ENCODE data around the gene NFYC.

Gene NFYC

GRCh38 chr1:40739455-40740008 is 48.0 kb downstream of the NFYC start:
- DNase-seq (ENCODE audit: low read depth): no peak

- no peak for DNase-seq (ENCODE audit: low read depth)
These were observed 48.8 kb downstream of the NFYC start for GRCh38 chr1:40740039-40740996.

DNA sequence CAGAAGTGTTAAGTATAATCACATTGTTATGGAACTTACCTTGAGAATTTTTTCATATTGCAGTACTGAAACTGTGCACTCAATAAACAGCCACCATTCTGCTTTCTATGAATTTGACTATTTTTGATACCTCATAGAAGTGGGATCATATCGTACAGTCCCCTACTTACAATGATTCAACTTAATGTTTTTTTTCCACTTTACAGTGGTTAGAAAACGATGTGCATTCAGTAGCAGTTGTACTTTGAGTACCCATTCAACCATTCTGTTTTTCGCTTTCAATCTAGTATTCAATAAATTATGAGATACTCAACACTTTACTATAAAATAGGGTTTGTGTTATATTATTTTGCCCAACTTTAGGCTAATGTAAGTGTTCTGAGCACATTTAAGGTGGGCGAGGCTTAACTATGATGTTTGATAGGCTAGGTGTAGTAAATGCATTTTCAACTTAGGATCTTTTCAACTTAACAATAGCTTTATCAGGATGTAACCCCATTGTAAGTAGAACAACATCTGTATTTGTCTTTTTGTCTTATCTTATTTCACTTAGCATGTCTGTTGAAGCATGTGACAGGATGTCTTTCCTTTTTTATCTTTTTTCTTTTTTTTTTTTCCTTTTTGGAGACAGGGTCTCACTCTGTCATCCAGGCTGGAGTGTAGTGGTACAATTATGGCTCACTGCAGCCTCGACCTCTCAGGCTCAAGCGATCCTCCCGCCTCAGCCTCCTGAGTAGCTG is 49.7 kb downstream of the NFYC start:
- no peak for DNase-seq (ENCODE audit: low read depth)

- DNase-seq (ENCODE audit: low read depth): no peak
These were observed 51.0 kb downstream of the NFYC start for GRCh38 chr1:40742363-40743061.

DNA sequence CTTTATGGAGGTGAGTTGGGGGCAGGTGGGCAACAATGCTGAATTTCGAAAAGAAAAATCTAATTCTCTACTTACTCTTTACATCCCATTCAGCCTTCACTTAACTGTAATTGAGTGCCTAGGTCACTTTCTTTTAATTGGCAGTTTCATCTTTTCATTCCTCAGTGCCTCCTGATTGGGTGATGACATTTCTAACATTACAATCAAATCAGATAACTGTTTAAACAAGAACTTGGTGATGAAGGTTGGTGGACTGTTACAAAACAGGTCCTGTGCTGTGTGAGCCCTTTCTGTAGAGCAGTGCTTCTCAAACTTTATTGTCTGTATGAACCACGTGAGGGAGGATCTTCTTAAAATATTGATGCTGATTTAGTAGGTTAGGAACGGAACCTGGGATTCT is 51.9 kb downstream of the NFYC start:
- no peak for DNase-seq (ENCODE audit: low read depth)

DNA sequence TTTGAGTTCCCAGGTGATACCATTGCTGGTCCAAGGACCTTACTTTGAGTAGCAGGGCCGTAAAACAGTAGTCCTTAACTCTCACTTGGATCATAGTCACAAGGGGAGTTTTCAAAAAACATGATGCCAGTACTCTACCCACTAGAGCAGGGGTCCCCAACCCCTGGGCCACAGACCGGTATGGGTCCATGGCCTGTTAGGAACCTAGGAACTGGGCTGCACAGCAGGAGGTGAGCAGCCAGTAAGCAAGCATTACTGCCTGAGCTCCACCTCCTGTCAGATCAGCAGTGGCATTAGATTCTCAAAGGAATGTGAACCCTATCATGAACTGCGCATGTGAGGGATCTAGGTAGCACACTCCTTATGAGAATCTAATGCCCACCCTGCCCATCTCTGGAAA is 52.4 kb downstream of the NFYC start:
- DNase-seq (ENCODE audit: low read depth): no peak

GRCh38 chr1:40745176-40745575 is 53.7 kb downstream of the NFYC start:
- no peak for DNase-seq (ENCODE audit: low read depth)

DNA sequence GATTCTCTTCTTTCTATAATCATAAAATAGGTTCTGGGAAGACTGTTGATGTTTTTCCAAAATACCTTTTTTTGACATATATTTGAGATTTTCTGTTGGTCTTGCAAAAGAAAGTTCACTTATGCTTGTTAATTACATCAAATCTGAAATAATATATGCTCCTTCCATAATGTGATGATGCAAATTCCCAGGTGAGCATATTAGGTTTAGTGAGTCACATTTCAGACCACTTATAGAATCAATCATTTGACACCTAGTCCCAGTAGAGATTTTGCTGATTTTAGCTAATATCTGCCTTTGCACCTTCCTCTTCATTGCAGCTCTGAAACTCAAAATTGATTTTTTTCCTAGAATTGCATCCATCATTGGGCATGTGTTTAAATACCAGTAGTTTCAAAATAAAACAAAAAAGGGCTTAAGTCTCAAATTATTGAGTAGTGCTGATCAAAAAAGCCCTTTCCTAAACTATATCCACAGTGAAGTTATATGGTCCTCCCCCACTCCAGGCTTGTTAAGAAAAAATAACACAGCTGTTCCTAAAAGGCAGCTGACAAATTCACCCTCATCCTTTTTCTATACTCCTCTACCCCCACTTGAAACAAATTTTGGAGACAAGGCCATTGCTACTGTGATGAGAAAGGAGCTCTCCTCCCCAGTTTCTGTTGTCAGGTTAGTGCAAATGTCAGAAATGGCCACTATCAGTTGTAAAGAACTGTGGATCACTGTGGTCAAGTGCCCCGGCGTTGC is 55.0 kb downstream of the NFYC start:
- DNase-seq (ENCODE audit: low read depth): no peak

DNA sequence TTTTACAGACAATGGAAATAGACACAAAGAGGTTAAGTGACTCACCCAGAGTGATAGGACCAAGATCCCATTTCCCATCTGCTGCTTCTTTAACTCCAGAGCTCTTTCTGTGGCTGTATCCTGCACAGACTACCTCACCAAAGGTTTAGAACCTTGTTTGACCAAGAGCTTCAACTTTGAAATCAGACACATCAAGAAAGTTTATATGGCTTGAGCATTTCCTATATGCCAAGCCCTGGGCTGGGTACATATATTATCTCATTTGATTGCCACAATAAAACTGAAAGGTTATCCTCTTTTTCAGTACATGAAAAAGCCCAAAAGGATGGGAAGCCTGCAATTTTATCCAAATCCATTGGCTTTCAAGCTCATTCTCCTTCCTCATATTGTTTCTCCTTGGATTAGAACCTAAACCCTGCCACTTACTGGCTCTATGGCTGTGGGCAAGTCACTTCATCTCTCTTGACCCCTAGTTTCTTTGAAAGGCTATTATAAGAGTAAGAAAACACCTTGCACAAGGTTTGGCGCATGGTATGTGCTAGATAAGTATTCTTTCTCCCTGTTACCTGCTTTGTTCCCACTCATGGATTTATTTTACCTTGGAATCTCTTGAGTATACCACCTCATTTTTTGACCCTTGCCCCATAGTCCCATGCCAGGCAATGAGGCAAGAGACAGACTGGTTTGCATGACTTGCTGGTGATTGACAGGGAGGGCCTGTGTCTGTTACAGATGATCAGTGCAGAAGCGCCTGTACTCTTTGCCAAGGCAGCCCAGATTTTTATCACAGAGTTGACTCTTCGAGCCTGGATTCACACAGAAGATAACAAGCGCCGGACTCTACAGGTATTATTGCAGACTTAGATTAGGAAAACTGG is 57.6 kb downstream of the NFYC start:
- DNase-seq (ENCODE audit: low read depth): no peak

DNA sequence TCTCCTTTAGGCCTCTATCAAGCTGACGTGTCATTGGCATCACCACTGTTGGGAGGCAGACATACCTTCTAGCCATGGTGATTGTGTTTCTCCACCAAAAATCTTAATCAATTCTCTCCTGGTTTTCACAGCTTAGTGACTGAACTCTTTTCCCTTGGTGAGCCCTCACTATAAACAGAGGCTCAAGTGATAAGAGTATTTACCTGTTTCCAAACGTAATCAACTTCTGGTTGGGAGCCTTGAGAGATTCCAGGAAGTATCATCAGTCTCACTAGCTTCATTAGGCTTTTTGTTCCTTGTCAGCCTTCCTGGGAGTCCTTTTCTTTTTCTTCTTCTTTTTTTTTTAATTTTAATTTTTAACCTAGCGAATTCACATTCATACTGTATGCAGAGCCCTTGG is 58.3 kb downstream of the NFYC start:
- no peak for DNase-seq (ENCODE audit: low read depth)

- no peak for DNase-seq (ENCODE audit: low read depth)
These were observed 59.0 kb downstream of the NFYC start for GRCh38 chr1:40750451-40750908.

DNA sequence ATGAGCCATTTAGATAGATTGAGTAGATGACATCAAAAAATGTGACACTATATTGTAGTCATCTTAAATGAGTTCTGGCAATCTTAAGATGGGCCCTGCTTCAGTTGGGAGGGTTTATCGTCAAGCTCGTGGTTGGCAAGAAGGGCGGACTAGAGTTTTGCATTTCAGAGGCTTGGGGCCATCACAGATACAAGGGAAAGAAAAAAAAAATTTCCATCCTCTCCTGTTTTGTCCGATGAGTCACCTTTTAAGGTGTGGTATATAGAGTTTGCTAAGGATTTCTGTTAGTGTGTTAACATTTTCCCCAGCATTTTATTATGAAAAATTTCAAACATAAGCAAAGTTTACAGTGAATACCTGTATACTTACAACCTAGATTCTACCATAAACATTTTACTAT is 60.3 kb downstream of the NFYC start:
- DNase-seq (ENCODE audit: low read depth): no peak

GRCh38 chr1:40753142-40753882 is 61.8 kb downstream of the NFYC start:
- no peak for DNase-seq (ENCODE audit: low read depth)

DNA sequence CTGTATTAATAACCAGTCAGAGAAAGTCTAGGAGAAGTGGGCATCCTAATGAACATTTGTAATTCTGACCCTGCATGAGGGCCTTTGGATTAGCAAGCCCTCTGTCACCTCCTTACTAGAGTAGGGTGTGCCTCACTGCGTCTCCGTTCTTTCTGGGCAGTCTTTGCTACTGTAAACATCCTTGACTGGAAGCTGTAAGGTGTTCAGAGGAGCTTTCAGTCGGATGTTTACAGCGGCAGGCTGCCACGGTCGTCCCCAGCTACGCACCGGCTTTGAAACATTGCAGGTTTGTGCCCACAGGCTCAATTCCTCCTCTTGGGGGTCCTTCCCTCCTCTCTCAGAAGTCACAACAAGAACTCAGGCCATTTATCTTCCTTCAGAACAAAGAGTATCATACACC is 62.7 kb downstream of the NFYC start:
- DNase-seq (ENCODE audit: low read depth): no peak

GRCh38 chr1:40755067-40755466 is 63.6 kb downstream of the NFYC start:
- DNase-seq (ENCODE audit: low read depth): no peak

DNA sequence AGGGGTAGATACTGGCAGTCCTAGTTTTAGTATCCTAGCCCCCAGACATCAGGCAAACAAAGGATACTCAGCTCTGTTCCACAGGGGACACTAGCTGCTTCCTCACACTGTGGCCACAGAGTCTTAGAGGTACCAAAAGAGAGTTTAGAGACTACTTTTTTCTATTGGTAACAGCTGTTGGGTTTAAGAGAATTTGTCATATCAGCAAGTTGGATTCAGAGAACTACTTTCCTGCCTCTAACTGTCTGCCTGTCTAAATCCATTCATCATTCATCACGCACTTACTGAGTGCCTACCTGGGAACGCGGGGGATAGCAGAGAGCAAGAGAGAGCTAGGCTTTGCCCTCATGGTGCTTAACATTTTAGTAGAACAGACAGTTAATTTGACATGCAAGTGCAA is 65.0 kb downstream of the NFYC start:
- DNase-seq (ENCODE audit: low read depth): no peak

DNA sequence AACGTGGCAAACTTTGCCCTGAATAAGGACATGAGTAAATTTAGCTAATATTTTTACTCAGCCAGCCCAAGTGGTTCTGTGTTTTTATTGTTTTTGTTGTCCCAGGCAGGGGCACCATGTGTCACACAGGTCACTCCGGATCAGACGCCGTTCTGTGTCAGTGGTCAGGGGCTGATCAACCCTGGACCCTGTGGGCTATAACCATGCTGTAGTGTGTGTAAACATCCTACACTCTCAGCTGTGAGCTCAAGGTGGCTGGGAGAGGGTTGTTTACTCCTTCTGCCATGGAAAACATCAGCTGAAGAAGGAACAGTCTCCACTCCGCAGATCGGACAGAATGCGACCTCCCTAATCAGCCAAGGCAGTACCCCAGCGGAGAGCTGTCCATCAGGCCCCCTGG is 65.6 kb downstream of the NFYC start:
- DNase-seq (ENCODE audit: low read depth): no peak

GRCh38 chr1:40758004-40758403 is 66.5 kb downstream of the NFYC start:
- no peak for DNase-seq (ENCODE audit: low read depth)

DNA sequence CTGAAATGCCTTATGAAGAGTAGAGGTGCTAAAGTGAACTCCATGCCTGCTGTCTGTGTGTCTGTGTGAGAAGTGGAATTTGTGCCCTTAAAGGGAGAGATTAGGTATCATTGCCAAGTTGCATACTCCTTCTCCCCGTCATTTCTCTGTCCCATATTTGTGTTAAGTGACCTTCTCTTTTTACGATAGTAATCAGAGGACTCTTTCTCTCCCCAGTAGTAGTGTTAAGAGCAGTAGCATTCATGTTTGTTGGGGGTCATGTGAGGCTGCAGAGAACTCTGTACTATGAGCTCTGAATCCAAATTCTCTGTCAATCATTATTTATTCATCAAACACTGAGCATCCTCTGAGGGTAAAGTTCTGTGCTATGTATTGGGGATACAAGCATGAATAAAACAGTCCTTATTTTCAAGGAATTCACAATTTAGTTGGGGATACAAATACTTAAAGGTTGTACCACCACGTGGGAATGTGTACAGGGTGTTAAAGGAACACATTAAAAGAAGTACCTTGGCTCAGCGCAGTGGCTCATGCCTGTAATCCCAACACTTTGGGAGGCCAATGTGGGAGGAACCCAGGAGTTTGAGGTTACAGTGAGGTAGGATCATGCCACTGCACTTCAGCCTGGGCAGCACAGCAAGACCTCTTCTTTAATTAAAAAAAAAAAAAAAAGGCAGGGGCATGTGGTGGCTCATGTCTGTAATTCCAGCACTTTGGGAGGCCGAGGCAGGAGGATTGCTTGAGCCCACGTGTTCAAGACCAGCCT is 67.3 kb downstream of the NFYC start:
- DNase-seq (ENCODE audit: low read depth): no peak
